ENCODE data around the gene HNRNPH1.

DNA sequence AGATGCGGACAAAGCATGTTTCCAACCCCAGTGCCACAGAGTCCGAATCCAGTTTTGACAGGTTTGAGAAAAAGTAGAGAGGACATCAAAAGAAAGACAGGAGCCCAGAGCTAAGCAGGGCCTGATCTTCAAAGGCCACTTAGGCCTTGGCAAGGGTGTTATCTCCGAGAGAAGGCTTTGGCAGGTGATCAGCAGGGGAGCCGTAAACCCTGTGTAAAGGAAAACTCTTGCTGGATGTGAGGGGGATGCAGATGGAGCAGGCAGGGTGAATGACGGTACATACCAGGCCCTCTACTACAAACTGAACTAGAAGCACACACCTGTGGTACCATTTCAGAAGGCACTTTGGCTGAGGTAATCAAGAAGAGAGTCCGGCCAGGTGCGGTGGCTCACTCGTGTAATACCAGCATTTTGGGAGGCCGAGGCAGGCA is 1.4 kb upstream of the HNRNPH1 start:
- TF ChIP-seq, protein P1, sequence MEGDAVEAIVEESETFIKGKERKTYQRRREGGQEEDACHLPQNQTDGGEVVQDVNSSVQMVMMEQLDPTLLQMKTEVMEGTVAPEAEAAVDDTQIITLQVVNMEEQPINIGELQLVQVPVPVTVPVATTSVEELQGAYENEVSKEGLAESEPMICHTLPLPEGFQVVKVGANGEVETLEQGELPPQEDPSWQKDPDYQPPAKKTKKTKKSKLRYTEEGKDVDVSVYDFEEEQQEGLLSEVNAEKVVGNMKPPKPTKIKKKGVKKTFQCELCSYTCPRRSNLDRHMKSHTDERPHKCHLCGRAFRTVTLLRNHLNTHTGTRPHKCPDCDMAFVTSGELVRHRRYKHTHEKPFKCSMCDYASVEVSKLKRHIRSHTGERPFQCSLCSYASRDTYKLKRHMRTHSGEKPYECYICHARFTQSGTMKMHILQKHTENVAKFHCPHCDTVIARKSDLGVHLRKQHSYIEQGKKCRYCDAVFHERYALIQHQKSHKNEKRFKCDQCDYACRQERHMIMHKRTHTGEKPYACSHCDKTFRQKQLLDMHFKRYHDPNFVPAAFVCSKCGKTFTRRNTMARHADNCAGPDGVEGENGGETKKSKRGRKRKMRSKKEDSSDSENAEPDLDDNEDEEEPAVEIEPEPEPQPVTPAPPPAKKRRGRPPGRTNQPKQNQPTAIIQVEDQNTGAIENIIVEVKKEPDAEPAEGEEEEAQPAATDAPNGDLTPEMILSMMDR (IDR thresholded peaks at IDR 0.05) = no peak
- no peak for TF ChIP-seq POLR2A (IDR thresholded peaks at IDR 0.05)
